WTC11 (cell line): ENCODE results near the gene ACBD3. TPM values are rescaled to one million over a fixed set of nuclear protein-coding genes. Genes with fewer than 3 reads are reported as not detected.
A peak's percentile ranks its signal among the peaks of the same experiment; 100 is the strongest.

ENCODE experiments used
- ATAC-seq: fragments of 200-7000 bp; cut with Tn5 transposase; 2 replicates; pipeline ENCODE4 v1.10.0; 2021; ENCODE audit warnings: mild to moderate bottlenecking, moderate library complexity
- CTCF ChIA-PET: fragments of 300-600 bp; sonication (Branson Sonifier 250); formaldehyde crosslinking; loops from one replicate; lab custom pipeline; 2021; ENCODE audit warnings: antibody characterized with exemption; lab: Charles Lee
- POLR2A ChIA-PET: fragments of 350-600 bp; sonication (Branson Sonifier 250); formaldehyde crosslinking; loops from one replicate; lab custom pipeline; 2021; ENCODE audit warnings: antibody characterized with exemption; lab: Charles Lee
- DNase-seq: peaks from one replicate; pipeline ENCODE4 v3.0.0; 2021; ENCODE audit warnings: low spot score
- H3K27ac Mint-ChIP-seq: 2 replicates; pipeline ENCODE4 v1.8.0; 2021; ENCODE audit warnings: mixed read lengths
- H3K27me3 Mint-ChIP-seq: 2 replicates; pipeline ENCODE4 v1.8.0; 2021; ENCODE audit warnings: low read depth, mild to moderate bottlenecking, moderate library complexity, mixed read lengths
- H3K36me3 Mint-ChIP-seq: 2 replicates; pipeline ENCODE4 v1.8.0; 2021; ENCODE audit warnings: mixed read lengths
- H3K4me1 Mint-ChIP-seq: 2 replicates; pipeline ENCODE4 v1.8.0; 2022; ENCODE audit warnings: mixed read lengths
- H3K4me3 Mint-ChIP-seq: 2 replicates; pipeline ENCODE4 v1.8.0; 2021; ENCODE audit warnings: mild to moderate bottlenecking, moderate library complexity, mixed read lengths
- H3K9me3 Mint-ChIP-seq: 2 replicates; pipeline ENCODE4 v1.8.0; 2021; ENCODE audit warnings: mixed read lengths
- ARID4B ChIP-seq: sonication (generic); formaldehyde crosslinking; IDR thresholded peaks from 2 replicates; pipeline ENCODE4 v1.8.0; 2023; ENCODE audit warnings: missing genetic modification reagents, mild to moderate bottlenecking, borderline replicate concordance
- ATF1 ChIP-seq: sonication (generic); formaldehyde crosslinking; IDR thresholded peaks from 2 replicates; pipeline ENCODE4 v1.8.1; 2023; ENCODE audit warnings: mild to moderate bottlenecking, moderate library complexity, missing genetic modification reagents
- E2F1 ChIP-seq: sonication (generic); formaldehyde crosslinking; IDR thresholded peaks from 2 replicates; pipeline ENCODE4 v1.8.0; 2022; ENCODE audit warnings: mild to moderate bottlenecking, missing genetic modification reagents
- E2F4 ChIP-seq: sonication (generic); formaldehyde crosslinking; IDR thresholded peaks from 2 replicates; pipeline ENCODE4 v1.8.1; 2022; ENCODE audit warnings: low read depth, mild to moderate bottlenecking, moderate library complexity, missing genetic modification reagents, borderline replicate concordance
- FOXP4 ChIP-seq: sonication (generic); formaldehyde crosslinking; IDR thresholded peaks from 2 replicates; pipeline ENCODE4 v1.8.0; 2022; ENCODE audit warnings: mild to moderate bottlenecking, missing genetic modification reagents
- HMGA2 ChIP-seq: fragments of 250-450 bp; sonication (Bioruptor Pico); IDR thresholded peaks from 2 replicates; pipeline ENCODE4 v1.4.0; 2021; ENCODE audit warnings: mild to moderate bottlenecking, moderate library complexity
- HMGXB4 ChIP-seq: sonication (generic); formaldehyde crosslinking; IDR thresholded peaks from 2 replicates; pipeline ENCODE4 v1.8.1; 2023; ENCODE audit warnings: mild to moderate bottlenecking, moderate library complexity, missing genetic modification reagents
- MAX ChIP-seq: sonication (generic); formaldehyde crosslinking; IDR thresholded peaks from 2 replicates; pipeline ENCODE4 v1.8.0; 2022; ENCODE audit warnings: mild to moderate bottlenecking, missing genetic modification reagents
- TCF7 ChIP-seq: sonication (generic); formaldehyde crosslinking; IDR thresholded peaks from 2 replicates; pipeline ENCODE4 v1.8.0; 2022; ENCODE audit warnings: mild to moderate bottlenecking, low read depth, missing genetic modification reagents, moderate library complexity
- ZMAT4 ChIP-seq: fragments of 250-450 bp; sonication (Bioruptor Pico); IDR thresholded peaks from 2 replicates; pipeline ENCODE4 v1.9.0; 2021; ENCODE audit warnings: mild to moderate bottlenecking
- ZNF121 ChIP-seq: sonication (generic); formaldehyde crosslinking; IDR thresholded peaks from 2 replicates; pipeline ENCODE4 v1.8.0; 2023; ENCODE audit warnings: missing genetic modification reagents
- ZNF425 ChIP-seq: fragments of 250-450 bp; sonication (Bioruptor Pico); conservative IDR thresholded peaks from 2 replicates; pipeline ENCODE4 v1.9.0; 2021; ENCODE audit warnings: mild to moderate bottlenecking
- ZNF671 ChIP-seq: fragments of 250-450 bp; sonication (Bioruptor Pico); IDR thresholded peaks from 2 replicates; pipeline ENCODE4 v1.8.0; 2021; ENCODE audit warnings: mild to moderate bottlenecking
- total RNA-seq: library from RNA; stranded (reverse); gene quantifications from 3 replicates; pipeline ENCODE4 v1.2.3, GENCODE V29; 2021

ACBD3 gene
- total RNA-seq, 1 experiment from 2014 or later: 38.9 TPM

GRCh38 chr1:226207048-226207447 is 20.5 kb upstream of the ACBD3 start:
- peaks cover 4% of the 10 kb centered on the region for H3K27me3 Mint-ChIP-seq
- H3K27ac Mint-ChIP-seq: no peak overlapping the region
- peaks cover 43% of the 10 kb centered on the region for H3K4me1 Mint-ChIP-seq
- TF ChIP-seq ZNF671 (CRISPR knock-in tag) (no peak), FOXP4 (CRISPR knock-in tag) (no peak), ATF1 (CRISPR knock-in tag) (no peak), MAX (CRISPR knock-in tag) (no peak), ARID4B (CRISPR knock-in tag) (no peak)
- no peaks in the 10 kb centered on the region for H3K36me3 Mint-ChIP-seq
- DNase-seq: no peak
- no peak overlapping the region for H3K4me3 Mint-ChIP-seq
- ChIA-PET POLR2A (no interaction called here), CTCF (interaction anchor here (0.9 to 2.0 kb wide), 3 partner anchors 10 to 127 kb away, joined by 3 to 8 read pairs (median 3); no protein-coding TSS in a partner anchor)
- ATAC-seq: no peak
- no peaks in the 10 kb centered on the region; the same call in 1 of the 2 replicates for H3K9me3 Mint-ChIP-seq

- Mint-ChIP-seq H3K36me3 (no peaks in the 10 kb centered on the region), H3K4me3 (no peak overlapping the region), H3K9me3 (no peaks in the 10 kb centered on the region; the same call in 1 of the 2 replicates), H3K4me1 (peaks cover 23% of the 10 kb centered on the region), H3K27ac (no peak overlapping the region)
- ChIA-PET CTCF (interaction anchor here (1.0 kb wide), 1 partner anchor 79 kb away, joined by 8 read pairs; no protein-coding TSS in a partner anchor), POLR2A (no interaction called here)
- no peak for ATAC-seq
- DNase-seq: no peak
- TF ChIP-seq HMGA2 (CRISPR knock-in tag): peak; percentile 100
- no peak for TF ChIP-seq E2F1 (CRISPR knock-in tag)
- TF ChIP-seq, all 79 proteins: peak for 1
- no peaks in the 10 kb centered on the region; the same call in 1 of the 2 replicates for H3K27me3 Mint-ChIP-seq
Measured at GRCh38 chr1:226204198-226204597, 17.7 kb upstream of the ACBD3 start.

- ATAC-seq: peak; percentile 21; the same call in 1 of the 2 replicates
- CTCF ChIA-PET: no interaction called here
- Mint-ChIP-seq H3K36me3 (no peaks in the 10 kb centered on the region), H3K9me3 (no peaks in the 10 kb centered on the region; the same call in 1 of the 2 replicates), H3K27ac (no peak overlapping the region), H3K4me1 (peaks cover 19% of the 10 kb centered on the region), H3K27me3 (no peaks in the 10 kb centered on the region; the same call in 1 of the 2 replicates), H3K4me3 (no peak overlapping the region)
- TF ChIP-seq E2F4: no peak
- DNase-seq: no peak
- POLR2A ChIA-PET: no interaction called here
Measured at GRCh38 chr1:226203655-226204054, 17.1 kb upstream of the ACBD3 start.

- CTCF ChIA-PET: interaction anchor here (1.0 to 3.5 kb wide), 4 partner anchors 12 to 130 kb away, joined by 3 to 43 read pairs (median 22); no protein-coding TSS in a partner anchor
- ATAC-seq (no peak), DNase-seq (no peak)
- Mint-ChIP-seq H3K4me3 (no peak overlapping the region), H3K36me3 (no peaks in the 10 kb centered on the region), H3K4me1 (peaks cover 19% of the 10 kb centered on the region), H3K9me3 (no peaks in the 10 kb centered on the region; the same call in 1 of the 2 replicates), H3K27ac (no peak overlapping the region), H3K27me3 (no peaks in the 10 kb centered on the region; the same call in 1 of the 2 replicates)
- POLR2A ChIA-PET: no interaction called here
- TF ChIP-seq TCF7 (CRISPR knock-in tag) (no peak), ZNF425 (no peak), ZMAT4 (CRISPR knock-in tag) (no peak), ZNF121 (no peak), HMGXB4 (CRISPR knock-in tag) (no peak)
Measured at GRCh38 chr1:226203240-226203639, 16.7 kb upstream of the ACBD3 start.
